ENCODE measurements around the gene CSF2RB. TPM values are rescaled to one million over a fixed set of nuclear protein-coding genes. Genes with fewer than 3 reads are reported as not detected.

The CSF2RB gene
- total RNA-seq, 4 donors from 2014 or later, result 3.9 to 13.6 (median 4.7) TPM

GRCh38 chr22:36933629-36934417 is 20.4 kb downstream of the CSF2RB start:
- H3K4me3 ChIP-seq, result no peak overlapping the region
- no peaks in the 10 kb centered on the region for H3K4me1 ChIP-seq
- no peak for DNase-seq (ENCODE audit: low spot score in 2 of 2)
- TF ChIP-seq EP300 (IDR thresholded peaks at IDR 0.05), result no peak
- TF ChIP-seq POLR2AphosphoS5 (IDR thresholded peaks at IDR 0.05), result no peak
- no peak for TF ChIP-seq POLR2A (IDR thresholded peaks at IDR 0.05)
- TF ChIP-seq, protein P1, sequence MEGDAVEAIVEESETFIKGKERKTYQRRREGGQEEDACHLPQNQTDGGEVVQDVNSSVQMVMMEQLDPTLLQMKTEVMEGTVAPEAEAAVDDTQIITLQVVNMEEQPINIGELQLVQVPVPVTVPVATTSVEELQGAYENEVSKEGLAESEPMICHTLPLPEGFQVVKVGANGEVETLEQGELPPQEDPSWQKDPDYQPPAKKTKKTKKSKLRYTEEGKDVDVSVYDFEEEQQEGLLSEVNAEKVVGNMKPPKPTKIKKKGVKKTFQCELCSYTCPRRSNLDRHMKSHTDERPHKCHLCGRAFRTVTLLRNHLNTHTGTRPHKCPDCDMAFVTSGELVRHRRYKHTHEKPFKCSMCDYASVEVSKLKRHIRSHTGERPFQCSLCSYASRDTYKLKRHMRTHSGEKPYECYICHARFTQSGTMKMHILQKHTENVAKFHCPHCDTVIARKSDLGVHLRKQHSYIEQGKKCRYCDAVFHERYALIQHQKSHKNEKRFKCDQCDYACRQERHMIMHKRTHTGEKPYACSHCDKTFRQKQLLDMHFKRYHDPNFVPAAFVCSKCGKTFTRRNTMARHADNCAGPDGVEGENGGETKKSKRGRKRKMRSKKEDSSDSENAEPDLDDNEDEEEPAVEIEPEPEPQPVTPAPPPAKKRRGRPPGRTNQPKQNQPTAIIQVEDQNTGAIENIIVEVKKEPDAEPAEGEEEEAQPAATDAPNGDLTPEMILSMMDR (IDR thresholded peaks at IDR 0.05), result no peak
- H3K9me3 ChIP-seq, result no peaks in the 10 kb centered on the region
- peaks cover 10% of the 10 kb centered on the region for H3K27me3 ChIP-seq
- H3K27ac ChIP-seq, result no peak overlapping the region
- WGBS, result 80% methylated on average over 16 of the region's 25 CpGs
- H3K36me3 ChIP-seq, result peaks cover 3% of the 10 kb centered on the region

DNA sequence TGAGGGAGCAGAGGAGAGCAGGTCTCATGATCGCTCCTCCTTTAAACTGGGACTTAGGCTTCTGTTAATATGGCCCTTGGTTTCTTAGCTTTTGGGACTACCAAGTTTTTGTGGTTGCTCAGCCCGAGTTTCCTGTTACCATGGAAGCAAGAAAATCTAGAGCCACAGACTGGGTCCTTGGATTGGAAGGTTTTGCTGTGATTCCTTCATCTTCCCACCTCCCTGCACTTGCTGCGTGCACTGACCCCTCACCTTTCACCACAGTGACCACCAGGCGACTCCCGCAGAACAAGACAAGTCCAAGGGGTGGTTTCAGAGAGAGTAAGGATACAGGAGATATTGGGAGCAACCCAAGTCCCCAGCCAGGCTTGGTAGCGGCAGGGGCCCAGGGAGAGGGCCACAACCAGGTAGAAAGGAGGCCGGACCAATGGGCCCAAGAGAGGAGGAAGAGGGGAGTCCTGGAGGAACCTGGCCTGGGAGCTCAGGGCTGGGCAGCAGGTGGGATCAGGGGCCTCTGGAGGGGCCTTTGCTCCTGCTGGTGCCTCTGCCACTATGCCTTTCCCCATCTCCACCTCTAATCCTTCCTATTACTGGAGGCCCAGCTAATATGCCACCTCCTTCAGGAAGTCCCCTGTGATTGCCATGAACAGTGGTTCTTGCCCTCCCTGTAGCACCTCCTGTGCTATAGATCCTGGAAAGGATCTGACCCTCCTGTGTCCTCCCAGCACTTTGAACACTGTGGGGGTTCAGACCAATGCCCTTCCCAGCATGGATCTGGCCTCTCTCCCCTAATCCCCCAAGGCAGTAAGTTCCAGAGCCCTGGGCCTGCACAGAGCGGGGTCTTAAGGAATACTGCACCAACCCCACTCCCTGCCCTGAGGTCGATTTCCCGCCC is 21.2 kb downstream of the CSF2RB start:
- WGBS, result 88% methylated on average over 9 of the region's 10 CpGs

DNA sequence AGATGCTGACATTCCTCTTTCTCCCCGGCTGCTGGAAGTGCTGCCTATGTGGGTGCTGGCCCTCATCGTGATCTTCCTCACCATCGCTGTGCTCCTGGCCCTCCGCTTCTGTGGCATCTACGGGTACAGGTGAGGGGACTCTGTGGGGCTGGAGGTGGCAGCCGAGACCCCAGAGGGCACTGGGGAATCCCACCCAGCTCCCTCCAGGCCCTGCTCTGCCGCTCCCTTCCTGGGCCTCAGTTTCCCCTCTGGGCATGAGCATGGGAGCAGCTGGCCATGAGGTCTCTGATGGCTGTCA is 21.8 kb downstream of the CSF2RB start:
- Histone ChIP-seq H3K4me3 (no peak overlapping the region), H3K36me3 (peaks cover 3% of the 10 kb centered on the region), H3K27me3 (no peaks in the 10 kb centered on the region), H3K9me3 (no peaks in the 10 kb centered on the region), H3K4me1 (no peaks in the 10 kb centered on the region), H3K27ac (no peak overlapping the region)
- DNase-seq (ENCODE audit: low spot score in 2 of 2), result peak in 1 of 2 donors; percentile 45
- WGBS, result 81% methylated on average over 4 of the region's 7 CpGs
- no peak for TF ChIP-seq POLR2AphosphoS5 (IDR thresholded peaks at IDR 0.05)
- TF ChIP-seq, protein P1 (IDR thresholded peaks at IDR 0.05), result no peak
- TF ChIP-seq POLR2A (IDR thresholded peaks at IDR 0.05), result no peak
- no peak for TF ChIP-seq EP300 (IDR thresholded peaks at IDR 0.05)

More for the DNA sequence above, 21.2 kb downstream of the CSF2RB start:
- peak in 1 of 2 donors; percentile 54 for DNase-seq (ENCODE audit: low spot score in 2 of 2)
- Histone ChIP-seq H3K27me3 (peaks cover 2% of the 10 kb centered on the region), H3K27ac (no peak overlapping the region), H3K4me3 (no peak overlapping the region), H3K4me1 (no peaks in the 10 kb centered on the region), H3K36me3 (peaks cover 3% of the 10 kb centered on the region), H3K9me3 (no peaks in the 10 kb centered on the region)
- TF ChIP-seq EP300 (IDR thresholded peaks at IDR 0.05) (no peak), POLR2AphosphoS5 (IDR thresholded peaks at IDR 0.05) (no peak), POLR2A (IDR thresholded peaks at IDR 0.05) (no peak)
- TF ChIP-seq, protein P1 (IDR thresholded peaks at IDR 0.05), result no peak

GRCh38 chr22:36935694-36936093 is 22.3 kb downstream of the CSF2RB start:
- H3K36me3 ChIP-seq, result peaks cover 3% of the 10 kb centered on the region
- H3K4me1 ChIP-seq, result no peaks in the 10 kb centered on the region
- H3K27ac ChIP-seq, result no peak overlapping the region
- H3K4me3 ChIP-seq, result no peak overlapping the region
- TF ChIP-seq POLR2A (IDR thresholded peaks at IDR 0.05) (no peak), EP300 (IDR thresholded peaks at IDR 0.05) (no peak), POLR2AphosphoS5 (IDR thresholded peaks at IDR 0.05) (no peak)
- TF ChIP-seq, protein P1 (IDR thresholded peaks at IDR 0.05), result no peak
- no peaks in the 10 kb centered on the region for H3K9me3 ChIP-seq
- DNase-seq (ENCODE audit: low spot score in 2 of 2), result peak in 1 of 2 donors; percentile 45
- 50% methylated on average over 2 of the region's 3 CpGs for WGBS
- no peaks in the 10 kb centered on the region for H3K27me3 ChIP-seq

Measured in suprapubic skin (tissue), 4 donors.